NCI-H2196 treated with DMSO at 0.1 percent for 48 hours (cell line): Measurements from ENCODE around the gene CNBD2.
"Not testable (repeated sequence)": the region's sequence is repeated elsewhere in the genome, so short reads cannot be mapped to it uniquely, and the experiment has no call there.

Experiments used
- DNase-seq: peaks from one replicate; lab custom pipeline; 2025; ENCODE audit not compliant: unreplicated experiment; lab: John Stamatoyannopoulos, UW

Gene CNBD2

DNA sequence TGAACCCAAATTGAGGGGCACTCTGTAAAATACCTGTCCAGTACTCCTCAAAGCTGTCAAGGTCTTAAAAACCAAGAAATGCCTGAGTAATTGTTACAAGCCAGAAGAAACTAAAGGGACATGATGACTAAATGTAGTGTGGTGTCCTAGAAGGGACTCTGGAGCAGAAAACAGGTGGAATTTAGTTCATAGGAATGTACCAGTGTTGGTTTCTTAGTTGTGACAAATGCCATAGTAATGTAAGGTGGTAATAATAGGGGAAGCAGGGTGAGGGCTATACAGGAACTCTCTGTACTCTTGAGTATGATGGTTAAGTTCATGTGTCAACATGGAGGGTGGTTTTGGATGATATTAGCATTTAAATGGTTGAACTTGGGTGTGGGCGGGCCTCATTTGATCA, 92.3 kb downstream of the CNBD2 start:
- DNase-seq, result no peak

DNA sequence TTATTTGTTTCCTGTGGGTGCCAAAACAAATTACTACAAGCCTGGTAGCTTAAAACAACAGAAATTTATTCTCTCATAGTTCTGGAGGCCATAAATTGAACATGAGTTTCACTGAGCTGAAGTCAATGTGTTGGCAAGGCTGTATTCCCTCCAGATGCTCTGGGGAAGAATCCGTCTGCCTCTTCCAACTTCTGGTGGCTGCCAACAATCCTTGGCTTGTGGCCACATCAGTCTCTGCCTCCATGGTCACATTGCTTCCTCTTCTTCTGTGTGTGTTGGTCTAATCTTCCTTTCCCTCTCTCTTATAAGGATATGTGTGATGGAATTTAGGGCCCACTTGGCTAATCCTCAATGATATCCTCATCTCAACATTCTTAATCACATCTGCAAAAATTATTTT, 93.4 kb downstream of the CNBD2 start:
- no peak for DNase-seq

DNA sequence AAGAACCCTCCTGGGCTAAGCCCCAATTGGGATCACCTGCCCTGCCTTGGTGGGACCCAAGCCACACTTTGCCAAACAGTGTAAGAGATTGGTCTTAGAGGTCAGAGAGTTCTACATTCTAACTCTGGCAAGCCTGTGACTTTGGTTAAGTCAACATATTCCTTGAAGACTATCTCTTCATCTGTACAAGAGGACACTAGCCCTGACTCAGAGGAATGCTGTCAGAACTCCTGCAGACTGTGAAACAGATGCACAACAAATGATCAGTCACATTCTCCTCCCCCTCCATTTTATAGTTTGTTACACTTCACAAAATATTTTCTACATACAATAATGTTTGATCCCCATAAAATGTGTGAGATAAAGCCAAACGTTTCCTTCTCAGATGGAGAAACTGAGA, 94.4 kb downstream of the CNBD2 start:
- no peak for DNase-seq

DNA sequence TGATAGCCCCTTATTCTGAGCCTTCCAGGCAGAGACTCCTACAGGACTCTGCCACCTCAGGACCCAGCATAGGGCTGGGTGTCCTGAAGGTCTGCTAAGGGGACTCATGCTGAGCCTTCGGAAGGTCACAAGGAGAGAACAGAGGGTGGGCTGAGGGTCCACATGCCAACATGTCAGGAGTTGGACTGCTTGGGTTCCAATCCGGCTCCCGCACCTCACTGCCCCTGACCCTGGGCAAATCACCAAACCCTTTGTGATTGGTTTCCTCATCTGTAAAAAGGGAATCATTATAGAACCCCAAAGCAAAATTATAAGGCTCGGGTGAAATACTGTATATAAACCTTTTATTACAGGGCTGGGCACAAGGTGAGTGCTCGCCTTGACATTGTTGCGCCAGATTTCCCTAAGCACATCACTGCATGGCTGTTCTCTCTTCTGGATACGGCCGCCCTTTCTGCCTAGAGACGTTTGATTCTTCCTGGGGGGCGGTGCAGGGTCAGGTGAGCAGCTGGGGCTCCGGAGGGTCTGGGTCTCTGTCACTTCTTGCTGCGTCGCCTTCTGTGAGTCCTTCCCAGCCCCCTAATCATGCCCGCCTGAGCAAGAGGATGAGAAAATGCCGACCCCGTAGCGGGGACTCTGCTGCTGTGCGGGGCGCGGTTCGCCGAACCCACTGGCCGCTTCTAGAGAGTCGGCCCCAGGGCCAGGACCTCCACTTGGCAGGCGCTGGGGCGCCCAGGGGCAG, 95.7 kb downstream of the CNBD2 start:
- DNase-seq, result no peak

DNA sequence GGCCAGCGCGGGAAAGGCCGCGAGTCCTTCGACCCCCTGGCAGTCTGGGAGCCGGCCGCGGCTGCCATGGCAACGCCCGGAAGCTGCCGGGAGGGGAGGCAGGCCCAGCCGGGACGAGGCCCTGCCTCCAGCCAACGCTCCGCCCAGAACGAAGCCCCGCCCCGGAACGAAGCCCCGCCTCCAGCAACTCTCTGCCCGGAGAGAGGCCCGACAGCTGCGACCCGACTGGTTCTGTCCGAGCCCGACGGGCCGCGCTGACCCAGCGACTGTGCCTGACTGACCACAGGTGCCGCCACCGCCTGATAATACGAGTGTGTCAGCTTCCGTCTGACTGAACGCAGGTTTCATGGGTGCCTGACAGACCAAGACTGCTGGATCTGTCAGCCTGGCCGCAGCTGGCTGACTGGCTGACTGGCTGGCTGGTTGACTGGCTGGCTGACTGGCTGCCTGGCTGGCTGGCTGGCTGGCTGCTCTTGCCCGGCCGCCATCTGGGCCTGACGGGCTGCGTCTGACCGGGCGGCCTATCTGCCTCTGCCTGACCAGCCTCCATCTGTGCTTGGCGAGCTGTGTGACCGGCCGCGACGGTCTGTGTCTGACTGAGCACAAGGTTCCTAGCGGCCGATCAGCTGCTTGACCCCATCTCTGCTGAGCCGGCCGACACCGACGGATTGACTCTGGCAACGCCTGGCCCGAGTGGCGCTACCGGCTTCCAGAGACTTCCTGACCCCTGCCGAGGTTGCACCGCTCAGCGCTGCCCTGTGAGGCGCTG, 96.5 kb downstream of the CNBD2 start:
- peak; percentile 89 for DNase-seq

DNA sequence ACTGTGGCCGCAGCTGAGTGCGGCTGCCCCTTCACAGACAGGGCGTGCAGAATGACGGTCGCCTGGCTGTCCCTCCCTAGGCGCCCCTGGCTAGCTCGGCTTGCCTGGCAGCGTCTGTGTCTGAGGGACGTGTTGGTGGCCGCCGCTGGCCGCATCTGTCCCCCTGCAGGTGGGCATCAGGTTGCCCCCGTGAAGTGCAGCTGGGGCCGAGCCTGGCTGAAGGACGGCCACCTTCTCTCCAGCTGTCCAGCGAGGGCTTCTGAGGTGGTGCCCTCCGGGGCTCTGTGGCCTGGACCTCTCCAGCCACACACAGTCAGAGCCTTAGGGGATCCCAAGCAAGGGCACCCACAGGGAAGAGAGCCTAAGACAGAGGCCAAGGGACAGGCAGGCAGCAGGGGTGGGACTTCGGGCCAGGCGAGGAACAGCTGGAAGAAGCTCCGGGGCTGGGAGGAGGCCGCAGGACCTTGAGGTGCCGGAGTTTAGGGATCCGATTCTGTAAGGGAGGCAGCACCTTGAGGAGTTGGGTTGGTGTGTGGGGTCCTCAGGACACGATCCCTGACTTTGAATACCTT, 97.1 kb downstream of the CNBD2 start:
- DNase-seq, result no peak

DNA sequence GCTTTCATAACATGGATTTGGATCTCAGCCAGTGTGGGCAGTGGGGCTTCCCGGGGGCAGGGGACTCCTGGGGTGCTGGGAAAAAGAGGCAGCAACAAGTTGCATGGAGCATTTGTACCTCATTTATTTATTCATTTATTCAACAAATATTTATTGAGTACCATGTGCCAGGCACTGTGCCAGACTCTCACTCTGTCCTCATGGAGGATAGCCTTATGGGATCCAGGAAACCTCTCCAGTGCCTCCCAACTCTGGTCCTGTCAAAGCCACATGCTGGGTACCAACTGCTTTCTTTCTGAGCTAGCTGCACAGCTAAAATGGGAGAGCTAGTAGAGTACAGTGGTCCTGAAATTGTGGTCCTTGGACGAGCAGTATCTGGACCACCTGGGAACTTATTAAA, 98.4 kb downstream of the CNBD2 start:
- no peak for DNase-seq

DNA sequence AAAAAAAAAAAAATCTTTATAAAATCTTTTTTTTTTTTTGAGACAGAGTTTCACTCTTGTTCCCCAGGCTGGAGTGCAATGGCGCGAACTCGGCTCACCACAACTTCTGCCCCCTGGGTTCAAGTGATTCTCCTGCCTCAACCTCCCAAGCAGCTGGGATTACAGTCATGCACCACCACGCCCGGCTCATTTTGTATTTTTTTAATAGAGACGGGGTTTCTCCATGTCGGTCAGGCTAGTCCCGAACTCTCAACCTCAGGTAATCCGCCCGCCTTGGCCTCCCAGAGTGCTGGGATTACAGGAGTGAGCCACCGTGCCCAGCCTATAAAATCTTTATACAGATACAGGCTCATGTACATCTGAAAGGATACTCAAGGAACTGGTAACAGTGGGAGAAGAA, 100.1 kb downstream of the CNBD2 start:
- DNase-seq, result not testable (repeated sequence)

DNA sequence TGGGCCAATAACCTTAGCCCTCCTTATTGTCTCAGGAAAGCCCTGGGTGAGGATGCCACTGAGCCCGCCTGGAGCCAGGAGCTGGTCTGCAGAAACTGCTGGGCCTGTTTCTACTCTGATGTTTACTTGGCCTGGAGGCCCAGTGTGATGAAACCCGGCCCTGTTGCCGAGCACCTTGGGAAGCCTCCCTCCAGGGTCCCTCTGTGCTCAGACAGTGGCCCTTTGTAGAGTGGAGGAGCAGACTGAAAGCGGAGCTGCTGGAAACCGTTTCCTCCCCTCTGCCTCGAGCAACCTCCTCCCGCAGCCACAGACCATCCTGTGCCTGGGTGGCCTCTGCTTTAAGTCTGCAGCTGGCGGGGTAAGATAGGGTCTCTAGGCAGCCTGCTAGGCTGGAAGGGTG, 102.1 kb downstream of the CNBD2 start:
- DNase-seq, result no peak

DNA sequence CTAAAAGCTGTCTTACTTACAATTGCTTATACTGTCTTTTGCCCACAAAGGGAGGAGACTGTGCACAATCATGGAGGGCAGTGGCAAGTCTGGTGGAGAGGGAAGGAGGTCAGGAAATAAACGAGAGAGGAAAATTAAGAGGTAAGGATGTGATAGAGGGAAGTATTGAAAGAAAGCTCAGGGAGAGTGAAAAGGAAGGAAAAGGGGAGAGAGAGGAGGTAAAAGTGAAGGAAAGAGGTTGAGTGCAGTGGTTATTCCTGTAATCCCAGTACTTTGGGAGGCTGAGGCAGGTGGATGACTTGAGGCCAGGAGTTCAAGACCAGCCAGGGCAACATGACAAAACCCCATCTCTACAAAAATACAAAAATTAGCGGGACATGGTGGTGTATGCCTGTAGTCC, 103.5 kb downstream of the CNBD2 start:
- DNase-seq, result no peak

DNA sequence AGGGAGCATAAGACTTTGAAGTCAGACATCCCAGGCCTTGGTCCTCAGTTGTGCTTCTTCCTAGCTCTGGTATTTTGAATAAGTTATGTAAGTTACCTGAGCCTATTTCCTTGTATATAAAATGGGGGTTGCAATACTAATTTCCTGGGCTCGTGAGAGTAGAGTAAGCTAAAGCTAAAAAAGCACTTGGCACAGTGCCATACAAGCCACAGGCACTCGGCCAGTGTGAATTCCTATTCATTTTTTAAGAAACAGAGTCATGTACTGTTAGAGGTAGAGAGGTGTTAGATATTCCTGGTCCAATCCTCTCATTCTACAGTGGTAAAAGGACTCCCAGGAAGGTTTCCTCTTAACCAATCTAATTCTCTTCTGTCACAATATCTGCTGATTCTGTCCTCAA, 106.6 kb downstream of the CNBD2 start:
- no peak for DNase-seq

DNA sequence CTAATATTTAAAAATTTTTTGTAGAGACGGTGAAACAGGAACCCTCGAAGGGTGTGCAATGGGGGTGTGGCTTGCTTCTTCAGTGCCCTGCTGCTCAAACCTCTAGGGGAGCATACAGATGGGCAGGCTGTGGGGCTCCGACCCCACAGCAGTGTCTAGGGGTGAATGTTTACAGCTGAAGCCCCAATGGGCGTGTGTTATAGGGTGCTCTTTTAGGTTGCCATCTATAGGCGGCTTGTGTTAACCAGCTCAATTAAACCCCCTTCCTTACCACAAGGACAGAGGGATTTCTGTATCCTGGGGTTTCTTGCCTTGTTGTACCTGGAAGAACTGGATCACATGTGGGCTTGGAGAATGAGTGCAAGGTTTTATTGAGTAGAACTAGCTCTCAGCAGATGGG, 109.4 kb downstream of the CNBD2 start:
- not testable (repeated sequence) for DNase-seq

DNA sequence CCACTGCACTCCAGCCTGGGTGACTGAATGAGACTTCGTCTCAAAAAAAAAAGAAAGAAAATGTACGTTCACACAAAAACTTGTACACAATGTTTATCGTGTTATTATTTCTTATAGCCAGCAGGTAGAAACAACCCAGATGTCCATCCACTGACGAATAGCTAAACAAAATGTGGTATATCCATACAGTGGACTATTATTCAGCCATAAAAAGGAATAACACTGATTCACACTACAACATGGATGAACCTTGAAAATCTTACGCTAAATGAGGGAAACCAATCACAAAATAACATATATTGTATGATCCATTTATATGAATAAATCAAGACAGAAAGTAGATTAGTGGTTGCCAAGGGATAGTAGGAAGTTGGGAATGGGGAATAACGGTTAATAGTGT, 111.1 kb downstream of the CNBD2 start:
- no peak for DNase-seq

DNA sequence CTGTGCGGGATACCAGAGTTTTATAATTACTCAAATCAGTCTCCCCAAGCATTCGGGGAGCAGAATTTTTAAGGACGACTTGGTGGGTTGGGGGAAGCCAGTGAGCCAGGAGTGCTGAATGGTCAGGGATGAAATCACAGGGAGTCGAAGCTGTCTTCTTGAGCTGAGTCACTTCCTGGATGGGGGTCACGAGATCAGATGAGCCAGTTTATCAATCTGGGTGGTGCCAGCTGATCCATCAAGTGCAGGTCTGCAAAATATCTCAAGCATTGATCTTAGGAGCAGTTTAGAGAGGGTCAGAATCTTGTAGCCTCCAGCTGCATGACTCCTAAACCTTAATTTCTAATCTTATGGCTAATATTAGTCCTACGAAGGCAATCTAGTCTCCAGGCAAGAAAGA, 111.6 kb downstream of the CNBD2 start:
- not testable (repeated sequence) for DNase-seq
